HG02938 (cell line): ENCODE measurements around the gene GATA6.
"Not testable (repeated sequence)": the region's sequence is repeated elsewhere in the genome, so short reads cannot be mapped to it uniquely, and the experiment has no call there.

ENCODE experiments used
- ATAC-seq: cut with Tn5 transposase; IDR thresholded peaks from one replicate; pipeline ENCODE4 v1.9.1; 2021; ENCODE audit warnings: mild to moderate bottlenecking, moderate library complexity; ENCODE audit not compliant: unreplicated experiment

GATA6 gene

GRCh38 chr18:22180722-22181121 lies 11.3 kb downstream of the GATA6 start:
- ATAC-seq, result no peak

- ATAC-seq, result no peak
Observed at GRCh38 chr18:22182884-22183697, 13.7 kb downstream of the GATA6 start.

- no peak for ATAC-seq
Observed at GRCh38 chr18:22183698-22184170, 14.3 kb downstream of the GATA6 start.

GRCh38 chr18:22184573-22184972 lies 15.2 kb downstream of the GATA6 start:
- ATAC-seq, result not testable (repeated sequence)

GRCh38 chr18:22185273-22185672 lies 15.9 kb downstream of the GATA6 start:
- ATAC-seq, result no peak

- ATAC-seq, result no peak
Observed at GRCh38 chr18:22185771-22186386, 16.5 kb downstream of the GATA6 start.

- ATAC-seq, result no peak
Observed at GRCh38 chr18:22186484-22186971, 17.1 kb downstream of the GATA6 start.

- no peak for ATAC-seq
Observed at GRCh38 chr18:22188559-22189267, 19.3 kb downstream of the GATA6 start.

GRCh38 chr18:22189449-22190166 lies 20.2 kb downstream of the GATA6 start:
- ATAC-seq, result no peak

GRCh38 chr18:22191346-22191695 lies 21.9 kb downstream of the GATA6 start:
- no peak for ATAC-seq

- no peak for ATAC-seq
Observed at GRCh38 chr18:22191923-22192322, 22.5 kb downstream of the GATA6 start.

GRCh38 chr18:22193466-22193865 lies 24.1 kb downstream of the GATA6 start:
- no peak for ATAC-seq

GRCh38 chr18:22194151-22194598 lies 24.8 kb downstream of the GATA6 start:
- ATAC-seq, result no peak

GRCh38 chr18:22195052-22195451 lies 25.7 kb downstream of the GATA6 start:
- no peak for ATAC-seq

- not testable (repeated sequence) for ATAC-seq
Observed at GRCh38 chr18:22196943-22197342, 27.6 kb downstream of the GATA6 start.

- no peak for ATAC-seq
Observed at GRCh38 chr18:22197668-22198067, 28.3 kb downstream of the GATA6 start.

- ATAC-seq, result no peak
Observed at GRCh38 chr18:22198163-22198562, 28.8 kb downstream of the GATA6 start.

- ATAC-seq, result no peak
Observed at GRCh38 chr18:22199005-22199404, 29.6 kb downstream of the GATA6 start.

- no peak for ATAC-seq
Observed at GRCh38 chr18:22200611-22201225, 31.3 kb downstream of the GATA6 start.

GRCh38 chr18:22203035-22203434 lies 33.6 kb downstream of the GATA6 start:
- ATAC-seq, result no peak
